Glutamatergic neuron (in vitro differentiated cells): ENCODE measurements around the gene SAPCD1. TPM values are rescaled to one million over a fixed set of nuclear protein-coding genes. Genes with fewer than 3 reads are reported as not detected.

Experiments
- DNase-seq: peaks from one replicate; pipeline ENCODE4 v3.0.0; 2022
- H3K27ac Mint-ChIP-seq: one replicate; pipeline ENCODE4 v1.8.0; 2020; ENCODE audit warnings: mild to moderate bottlenecking, mixed read lengths, inconsistent platforms; ENCODE audit not compliant: unreplicated experiment
- H3K27me3 Mint-ChIP-seq: one replicate; pipeline ENCODE4 v1.8.0; 2020; ENCODE audit warnings: mild to moderate bottlenecking, moderate library complexity, mixed read lengths, inconsistent platforms; ENCODE audit not compliant: unreplicated experiment
- H3K36me3 Mint-ChIP-seq: one replicate; pipeline ENCODE4 v1.8.0; 2020; ENCODE audit warnings: mild to moderate bottlenecking, mixed read lengths, inconsistent platforms; ENCODE audit not compliant: unreplicated experiment
- H3K4me1 Mint-ChIP-seq: one replicate; pipeline ENCODE4 v1.8.0; 2020; ENCODE audit warnings: mild to moderate bottlenecking, low read depth, mixed read lengths, inconsistent platforms; ENCODE audit not compliant: unreplicated experiment
- H3K4me3 Mint-ChIP-seq: one replicate; pipeline ENCODE4 v1.8.0; 2020; ENCODE audit warnings: mild to moderate bottlenecking, mixed read lengths, inconsistent platforms; ENCODE audit not compliant: unreplicated experiment
- H3K9me3 Mint-ChIP-seq: one replicate; pipeline ENCODE4 v1.8.0; 2020; ENCODE audit warnings: mild to moderate bottlenecking, moderate library complexity, mixed read lengths, inconsistent platforms; ENCODE audit not compliant: unreplicated experiment
- CTCF ChIP-seq: fragments of 200-600 bp; sonication (generic); IDR thresholded peaks from one replicate; pipeline ENCODE4 v1.5.0; 2021; ENCODE audit not compliant: partially characterized antibody, unreplicated experiment
- total RNA-seq: library from RNA; stranded (reverse); fragmentation: NEBNext Ultra II Directional; extraction: Animal tissue kit (Norgen Biotek cat#: 25700); gene quantifications from one replicate; pipeline ENCODE4 v1.2.1, GENCODE V29; 2021; ENCODE audit not compliant: unreplicated experiment

The SAPCD1 gene
- total RNA-seq, 1 donor from 2014 or later, result 3.7 TPM

GRCh38 chr6:31734247-31734820 is 28.1 kb upstream of the SAPCD1 start:
- no peak for DNase-seq

GRCh38 chr6:31734821-31735406 is 27.5 kb upstream of the SAPCD1 start:
- Mint-ChIP-seq H3K4me3 (peak overlapping the region; percentile 98), H3K4me1 (peaks cover 21% of the 10 kb centered on the region), H3K9me3 (peaks cover 20% of the 10 kb centered on the region), H3K27ac (peak overlapping the region; percentile 95), H3K36me3 (no peaks in the 10 kb centered on the region), H3K27me3 (peaks cover 16% of the 10 kb centered on the region)
- DNase-seq, result peak; percentile 72
- no peak for TF ChIP-seq CTCF

More at GRCh38 chr6:31734247-31734820, 28.1 kb upstream of the SAPCD1 start:
- no peak for TF ChIP-seq CTCF
- peak overlapping the region; percentile 98 for H3K4me3 Mint-ChIP-seq
- peaks cover 16% of the 10 kb centered on the region for H3K27me3 Mint-ChIP-seq
- H3K9me3 Mint-ChIP-seq, result peaks cover 20% of the 10 kb centered on the region
- H3K36me3 Mint-ChIP-seq, result no peaks in the 10 kb centered on the region
- H3K4me1 Mint-ChIP-seq, result peaks cover 20% of the 10 kb centered on the region
- H3K27ac Mint-ChIP-seq, result peak overlapping the region; percentile 95

GRCh38 chr6:31736021-31736767 is 26.3 kb upstream of the SAPCD1 start, which contains the start of gene CLIC1:
Gene CLIC1 (minus strand): TSS chr6:31736530. CDS start chr6:31736300, 230 bp downstream.
- Mint-ChIP-seq H3K36me3 (no peaks in the 10 kb centered on the region), H3K27ac (peak within 1 kb of the TSS; percentile 95), H3K9me3 (peaks cover 21% of the 10 kb centered on the region), H3K4me1 (peaks cover 15% of the 10 kb centered on the region), H3K27me3 (peaks cover 15% of the 10 kb centered on the region), H3K4me3 (peak within 1 kb of the TSS; percentile 98)
- no peak for TF ChIP-seq CTCF
- peak; percentile 84 for DNase-seq

- Mint-ChIP-seq H3K36me3 (no peaks in the 10 kb centered on the region), H3K27ac (peak overlapping the region; percentile 95), H3K27me3 (peaks cover 15% of the 10 kb centered on the region), H3K4me1 (peaks cover 15% of the 10 kb centered on the region), H3K9me3 (peaks cover 23% of the 10 kb centered on the region), H3K4me3 (peak overlapping the region; percentile 98)
- no peak for DNase-seq
- TF ChIP-seq CTCF, result no peak
Measured at GRCh38 chr6:31736768-31737314, 25.6 kb upstream of the SAPCD1 start.
